Gastroesophageal sphincter (tissue), 4 donors: ENCODE measurements around the gene PRPF6. TPM values are rescaled to one million over a fixed set of nuclear protein-coding genes. Genes with fewer than 3 reads are reported as not detected.

Source experiments
- ATAC-seq: fragments of 150-250 bp; one replicate; pipeline ENCODE4 v1.9.1; 2016; ENCODE audit warnings: mild to moderate bottlenecking, moderate library complexity
- H3K27ac ChIP-seq, 4 donors: fragments of 200-600 bp; sonication (generic) in 3 of 4; 1 replicate in 3 of 4; 2 replicates in 1 of 4; pipeline ENCODE4 v1.5.1; 2016 to 2019
- H3K27me3 ChIP-seq: fragments of 200-600 bp; sonication (generic); one replicate; pipeline ENCODE4 v1.5.1; 2019
- H3K36me3 ChIP-seq, 2 donors: fragments of 200-600 bp; sonication (generic); one replicate each; pipeline ENCODE4 v1.5.1; 2019; ENCODE audit warnings: control low read depth in 1 of 2
- H3K4me1 ChIP-seq, 3 donors: fragments of 200-600 bp; sonication (generic); 1 replicate in 2 of 3; 2 replicates in 1 of 3; pipeline ENCODE4 v1.5.1; 2016 to 2019; ENCODE audit warnings: control low read depth in 2 of 3
- H3K4me3 ChIP-seq, 2 donors: fragments of 200-600 bp; sonication (generic); one replicate each; pipeline ENCODE4 v1.5.1; 2019; ENCODE audit warnings: mild to moderate bottlenecking in 1 of 2, moderate library complexity in 1 of 2
- H3K9me3 ChIP-seq, 3 donors: fragments of 200-600 bp; sonication (generic); one replicate each; pipeline ENCODE4 v1.5.1; 2017 to 2019; ENCODE audit warnings: control low read depth in 2 of 3
- CTCF ChIP-seq, 4 experiments: fragments of 200-600 bp in 2 of 4; fragments of 450-650 bp in 2 of 4; sonication (generic) in 1 of 4; IDR thresholded peaks; one replicate each; pipeline ENCODE4 v1.5.1; 2017 to 2019; ENCODE audit warnings: antibody characterized with exemption in 4 of 4, mild to moderate bottlenecking in 2 of 4, moderate library complexity in 2 of 4
- EP300 ChIP-seq: sonication (generic); formaldehyde crosslinking; IDR thresholded peaks from one replicate; pipeline ENCODE4 v1.6.1; 2017; ENCODE audit warnings: antibody characterized with exemption, mild to moderate bottlenecking
- POLR2A ChIP-seq, 2 donors: fragments of 450-650 bp; IDR thresholded peaks; one replicate each; pipeline ENCODE4 v1.6.1; 2017; ENCODE audit warnings: antibody characterized with exemption in 2 of 2, mild to moderate bottlenecking in 2 of 2, moderate library complexity in 1 of 2
- POLR2AphosphoS5 ChIP-seq: sonication (generic); formaldehyde crosslinking; IDR thresholded peaks from one replicate; pipeline ENCODE4 v1.6.1; 2017; ENCODE audit warnings: antibody characterized with exemption
- WGBS, 2 donors: methylation state at CpG; one replicate each; pipeline ENCODE4 v1.1.5; 2018; ENCODE audit warnings: low coverage in 1 of 2; 5-methylcytosine and 5-hydroxymethylcytosine counted together
- total RNA-seq, 4 donors: library from RNA; depleted of rRNA; stranded (reverse); fragments of >200 nt; gene quantifications; one replicate each; pipeline ENCODE4 v1.1.0, GENCODE V29; 2016

The PRPF6 gene
- total RNA-seq, 4 donors from 2014 or later, result 53.7 to 73.0 (median 67.6) TPM

GRCh38 chr20:64065062-64065973 is 84.4 kb downstream of the PRPF6 start:
- 40% methylated on average over 18 of the region's 27 CpGs; no CpG with 5 or more reads in 1 of the 2 donors for WGBS, 2 donors
- TF ChIP-seq EP300, result no peak
- no peak for TF ChIP-seq POLR2A (IDR thresholded peaks at IDR 0.05)
- no peak for TF ChIP-seq CTCF (IDR thresholded peaks at IDR 0.05)
- TF ChIP-seq POLR2AphosphoS5, result no peak

DNA sequence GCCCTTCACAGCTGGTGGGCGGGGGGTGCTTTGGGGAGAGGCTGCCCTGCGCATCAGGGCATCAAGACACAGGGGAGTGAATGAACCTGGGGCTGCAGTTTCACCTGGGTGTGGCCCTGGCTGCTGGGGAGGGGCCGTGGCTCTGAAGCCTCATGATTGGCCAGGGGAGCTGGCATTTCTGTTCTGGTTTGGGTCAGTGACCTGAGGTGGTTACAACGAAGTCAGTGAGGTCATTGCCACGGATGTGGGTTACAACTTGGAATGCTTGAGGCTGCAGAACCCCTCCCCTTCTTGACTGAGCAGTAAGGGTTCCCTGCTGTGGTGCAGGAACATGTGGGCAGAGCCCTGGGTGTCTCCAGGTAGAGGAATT is 85.0 kb downstream of the PRPF6 start:
- Histone ChIP-seq H3K27me3 (no peaks in the 10 kb centered on the region), H3K4me1 (peaks cover 0 to 46% (median 21%) of the 10 kb centered on the region in 3 donors), H3K4me3 (no peak overlapping the region), H3K36me3 (peaks cover 0 to 20% of the 10 kb centered on the region in 2 donors), H3K27ac (no peak overlapping the region), H3K9me3 (no peaks in the 10 kb centered on the region)
- no CpG with 5 or more reads among the region's 5 CpGs for WGBS, 2 donors
- no peak for ATAC-seq
- TF ChIP-seq POLR2A (IDR thresholded peaks at IDR 0.05) (no peak), EP300 (no peak), CTCF (IDR thresholded peaks at IDR 0.05) (no peak), POLR2AphosphoS5 (no peak)

More at GRCh38 chr20:64065062-64065973, 84.4 kb downstream of the PRPF6 start:
- H3K27ac ChIP-seq, result no peak overlapping the region
- peaks cover 0 to 14% of the 10 kb centered on the region in 2 donors for H3K36me3 ChIP-seq
- no peak overlapping the region for H3K4me3 ChIP-seq
- H3K27me3 ChIP-seq, result no peaks in the 10 kb centered on the region
- H3K4me1 ChIP-seq, result peaks cover 0 to 46% (median 21%) of the 10 kb centered on the region in 3 donors
- no peak for ATAC-seq
- H3K9me3 ChIP-seq, result no peaks in the 10 kb centered on the region

- Histone ChIP-seq H3K27me3 (no peaks in the 10 kb centered on the region), H3K27ac (no peak overlapping the region), H3K4me1 (peaks cover 0 to 44% (median 20%) of the 10 kb centered on the region in 3 donors), H3K4me3 (no peak overlapping the region), H3K9me3 (no peaks in the 10 kb centered on the region), H3K36me3 (peaks cover 0 to 30% of the 10 kb centered on the region in 2 donors)
- 49 to 67% methylated on average over 2 to 3 of the region's 6 CpGs for WGBS, 2 donors
- TF ChIP-seq POLR2AphosphoS5 (no peak), CTCF (IDR thresholded peaks at IDR 0.05) (no peak), POLR2A (IDR thresholded peaks at IDR 0.05) (no peak), EP300 (no peak)
- no peak for ATAC-seq
These were observed 86.2 kb downstream of the PRPF6 start for GRCh38 chr20:64067005-64067632.

GRCh38 chr20:64067733-64068307 is 86.9 kb downstream of the PRPF6 start:
- no peak overlapping the region for H3K27ac ChIP-seq
- ATAC-seq, result no peak
- peaks cover 0 to 37% of the 10 kb centered on the region in 2 donors for H3K36me3 ChIP-seq
- TF ChIP-seq POLR2AphosphoS5, result no peak
- TF ChIP-seq POLR2A (IDR thresholded peaks at IDR 0.05), result no peak
- TF ChIP-seq CTCF (IDR thresholded peaks at IDR 0.05), result no peak
- no peak for TF ChIP-seq EP300
- H3K27me3 ChIP-seq, result no peaks in the 10 kb centered on the region
- 40 to 80% methylated on average over 1 to 2 of the region's 12 CpGs for WGBS, 2 donors
- H3K4me1 ChIP-seq, result peaks cover 0 to 38% (median 14%) of the 10 kb centered on the region in 3 donors
- H3K9me3 ChIP-seq, result no peaks in the 10 kb centered on the region
- H3K4me3 ChIP-seq, result no peak overlapping the region
